Spinal cord (tissue), 10 donors: ENCODE results near the gene C11orf58. TPM values are rescaled to one million over a fixed set of nuclear protein-coding genes. Genes with fewer than 3 reads are reported as not detected.

ENCODE experiments used
- DNase-seq, 6 donors: peaks; one replicate each; pipeline versions ENCODE4 v3.0.0 to v3.0.0-alpha.2; 2013 to 2015; ENCODE audit warnings: low spot score in 6 of 6, low read depth in 4 of 6
- H3K27ac ChIP-seq: one replicate; pipeline ENCODE4 v1.5.1; 2013; ENCODE audit warnings: low read depth, low read length, control low read depth
- H3K27me3 ChIP-seq: one replicate; pipeline ENCODE4 v1.6.1; 2013; ENCODE audit warnings: low read length; ENCODE audit not compliant: control insufficient read depth, insufficient read depth
- H3K36me3 ChIP-seq: one replicate; pipeline ENCODE4 v1.6.1; 2013; ENCODE audit warnings: low read length; ENCODE audit not compliant: control insufficient read depth, insufficient read depth
- H3K4me1 ChIP-seq: one replicate; pipeline ENCODE4 v1.6.1; 2013; ENCODE audit warnings: low read length; ENCODE audit not compliant: control insufficient read depth, insufficient read depth
- H3K4me3 ChIP-seq: one replicate; pipeline ENCODE4 v1.5.1; 2013; ENCODE audit warnings: low read depth, low read length, control low read depth
- H3K9me3 ChIP-seq: one replicate; pipeline ENCODE4 v1.6.1; 2013; ENCODE audit warnings: low read length; ENCODE audit not compliant: control insufficient read depth, insufficient read depth
- WGBS: methylation state at CpG from one replicate; pipeline ENCODE4 v1.1.5; 2013; ENCODE audit warnings: missing lambda C conversion rate; ENCODE audit not compliant: insufficient coverage; 5-methylcytosine and 5-hydroxymethylcytosine counted together
- polyA plus RNA-seq, 2 donors: library from polyadenylated mRNA; unstranded; fragments of 120-200 nt; gene quantifications; one replicate each; pipeline ENCODE4 v1.2.1, GENCODE V29; 2013; ENCODE audit not compliant: insufficient read length in 2 of 2
- total RNA-seq, 2 donors: library from RNA; depleted of rRNA in 1 of 2; stranded (reverse); fragments of 120-200 nt in 1 of 2; fragments of >200 nt in 1 of 2; gene quantifications; one replicate each; pipeline versions ENCODE4 v1.2.3 to v1.2.4, GENCODE V29; 2013 to 2014
- donor health status: healthy.

Gene C11orf58
- total and polyA plus RNA-seq, 4 donors = 183 to 266 (median 230) TPM

- Histone ChIP-seq H3K4me1 (no peaks in the 10 kb centered on the region), H3K27me3 (no peaks in the 10 kb centered on the region), H3K27ac (no peak overlapping the region), H3K36me3 (no peaks in the 10 kb centered on the region), H3K9me3 (no peaks in the 10 kb centered on the region), H3K4me3 (no peak overlapping the region)
- WGBS = 100% methylated on average over 1 of the region's 1 CpG
- DNase-seq = no peak
Observed at GRCh38 chr11:16763746-16764145, 25.3 kb downstream of the C11orf58 start.

- Histone ChIP-seq H3K27ac (no peak overlapping the region), H3K4me1 (no peaks in the 10 kb centered on the region), H3K36me3 (no peaks in the 10 kb centered on the region), H3K27me3 (no peaks in the 10 kb centered on the region), H3K4me3 (no peak overlapping the region), H3K9me3 (no peaks in the 10 kb centered on the region)
- no peak for DNase-seq
- 94% methylated on average over 7 of the region's 8 CpGs for WGBS
Observed at GRCh38 chr11:16764888-16765287, 26.4 kb downstream of the C11orf58 start.

GRCh38 chr11:16767137-16767536 is 28.7 kb downstream of the C11orf58 start:
- no peaks in the 10 kb centered on the region for H3K4me1 ChIP-seq
- no peaks in the 10 kb centered on the region for H3K27me3 ChIP-seq
- no peak for DNase-seq
- H3K9me3 ChIP-seq = no peaks in the 10 kb centered on the region
- WGBS = 91% methylated on average over 4 of the region's 4 CpGs
- no peaks in the 10 kb centered on the region for H3K36me3 ChIP-seq
- no peak overlapping the region for H3K27ac ChIP-seq
- no peak overlapping the region for H3K4me3 ChIP-seq

DNA sequence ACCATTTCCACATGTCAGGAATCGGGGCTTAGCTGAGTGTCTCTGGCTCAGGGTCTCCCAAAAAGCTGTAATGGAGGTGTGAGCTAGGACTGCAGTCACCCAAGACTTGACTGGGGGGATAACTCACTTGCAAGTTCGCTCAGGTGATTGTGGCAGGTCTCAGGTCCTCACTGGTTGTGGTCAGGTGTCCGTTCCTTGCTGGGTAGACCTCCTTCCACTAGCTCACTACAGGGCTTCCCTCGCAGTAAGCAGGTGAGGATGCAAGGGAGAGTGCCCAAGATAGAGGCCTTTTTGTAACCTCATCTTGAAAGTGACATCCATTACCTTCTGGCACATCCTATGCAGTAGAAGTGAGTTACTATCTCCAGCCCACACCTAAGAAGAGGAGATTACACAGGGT is 29.5 kb downstream of the C11orf58 start:
- WGBS = 86% methylated on average over 1 of the region's 4 CpGs

DNA sequence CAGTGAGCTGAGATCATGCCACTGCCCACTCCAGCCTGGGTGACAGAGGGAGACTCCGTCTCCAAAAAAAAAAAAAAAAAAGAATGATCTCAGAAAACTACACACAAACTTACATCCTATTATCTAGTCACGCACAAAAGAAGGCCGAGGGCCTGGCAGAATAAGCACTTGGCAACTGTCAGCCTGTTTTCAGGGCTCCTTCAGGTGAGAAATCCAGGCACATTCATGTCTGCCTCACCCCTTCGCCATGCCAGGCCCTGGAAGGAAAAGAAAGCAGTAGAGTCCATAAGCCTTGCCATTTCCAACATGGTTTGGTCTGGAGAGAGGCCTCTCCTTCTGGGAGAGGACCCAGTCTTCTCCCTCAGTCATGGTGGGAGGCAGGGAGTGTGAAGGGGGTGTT is 30.9 kb downstream of the C11orf58 start:
- Histone ChIP-seq H3K4me1 (peaks cover 4% of the 10 kb centered on the region), H3K27me3 (no peaks in the 10 kb centered on the region), H3K36me3 (no peaks in the 10 kb centered on the region), H3K4me3 (no peak overlapping the region), H3K9me3 (no peaks in the 10 kb centered on the region), H3K27ac (no peak overlapping the region)
- no peak for DNase-seq
- 89% methylated on average over 2 of the region's 4 CpGs for WGBS

More for the DNA sequence above, 29.5 kb downstream of the C11orf58 start:
- Histone ChIP-seq H3K4me1 (no peaks in the 10 kb centered on the region), H3K27me3 (no peaks in the 10 kb centered on the region), H3K27ac (no peak overlapping the region), H3K9me3 (no peaks in the 10 kb centered on the region), H3K36me3 (no peaks in the 10 kb centered on the region), H3K4me3 (no peak overlapping the region)
- DNase-seq = no peak

- Histone ChIP-seq H3K4me3 (no peak overlapping the region), H3K36me3 (no peaks in the 10 kb centered on the region), H3K4me1 (peaks cover 8% of the 10 kb centered on the region), H3K9me3 (no peaks in the 10 kb centered on the region), H3K27ac (no peak overlapping the region), H3K27me3 (no peaks in the 10 kb centered on the region)
- 79% methylated on average over 9 of the region's 11 CpGs for WGBS
- DNase-seq = no peak
Observed at GRCh38 chr11:16770016-16770415, 31.6 kb downstream of the C11orf58 start.

DNA sequence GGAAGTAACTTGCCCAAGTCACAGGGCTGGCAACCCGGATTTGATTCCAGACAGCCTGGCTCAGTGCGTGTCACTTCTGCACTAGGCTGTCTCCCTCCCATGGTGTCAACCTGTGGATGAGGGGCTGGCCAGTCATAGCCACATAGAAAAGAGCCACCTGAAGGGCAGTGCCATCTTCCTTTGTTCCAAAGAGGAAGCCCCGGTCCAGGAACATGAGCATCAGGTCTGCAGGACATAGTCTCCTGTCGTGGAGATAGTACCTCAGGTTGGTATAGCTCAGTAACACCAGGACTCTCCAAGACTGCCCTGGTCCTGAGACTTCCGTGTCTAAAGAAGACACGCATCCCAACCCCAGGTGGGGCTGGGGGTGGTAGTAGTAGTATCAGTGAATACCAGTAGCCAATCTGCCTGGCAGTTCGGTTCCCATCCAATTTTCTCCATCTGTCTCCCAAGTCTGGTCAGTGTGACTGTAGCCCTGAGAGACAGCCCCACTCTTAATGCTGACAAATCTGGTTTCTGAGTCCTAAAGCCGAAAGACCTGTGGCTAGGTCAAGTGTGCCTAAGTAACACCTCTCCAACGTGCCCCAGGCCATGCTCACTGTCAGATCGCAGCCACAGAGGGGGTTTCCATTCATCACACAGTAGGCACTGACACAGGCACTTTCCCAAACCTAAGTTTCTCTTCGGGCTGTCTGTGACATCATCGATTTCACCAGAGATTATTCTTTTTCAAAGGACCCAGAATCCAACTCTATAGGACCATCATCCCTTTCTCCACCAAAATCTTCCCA is 33.1 kb downstream of the C11orf58 start:
- H3K36me3 ChIP-seq = no peaks in the 10 kb centered on the region
- H3K4me1 ChIP-seq = peaks cover 16% of the 10 kb centered on the region
- H3K27me3 ChIP-seq = no peaks in the 10 kb centered on the region
- no peaks in the 10 kb centered on the region for H3K9me3 ChIP-seq
- no peak overlapping the region for H3K27ac ChIP-seq
- H3K4me3 ChIP-seq = no peak overlapping the region
- 92% methylated on average over 12 of the region's 12 CpGs for WGBS
- DNase-seq = no peak

GRCh38 chr11:16772141-16772512 is 33.7 kb downstream of the C11orf58 start:
- H3K27me3 ChIP-seq = no peaks in the 10 kb centered on the region
- no peak for DNase-seq
- WGBS = 93% methylated on average over 2 of the region's 2 CpGs

DNA sequence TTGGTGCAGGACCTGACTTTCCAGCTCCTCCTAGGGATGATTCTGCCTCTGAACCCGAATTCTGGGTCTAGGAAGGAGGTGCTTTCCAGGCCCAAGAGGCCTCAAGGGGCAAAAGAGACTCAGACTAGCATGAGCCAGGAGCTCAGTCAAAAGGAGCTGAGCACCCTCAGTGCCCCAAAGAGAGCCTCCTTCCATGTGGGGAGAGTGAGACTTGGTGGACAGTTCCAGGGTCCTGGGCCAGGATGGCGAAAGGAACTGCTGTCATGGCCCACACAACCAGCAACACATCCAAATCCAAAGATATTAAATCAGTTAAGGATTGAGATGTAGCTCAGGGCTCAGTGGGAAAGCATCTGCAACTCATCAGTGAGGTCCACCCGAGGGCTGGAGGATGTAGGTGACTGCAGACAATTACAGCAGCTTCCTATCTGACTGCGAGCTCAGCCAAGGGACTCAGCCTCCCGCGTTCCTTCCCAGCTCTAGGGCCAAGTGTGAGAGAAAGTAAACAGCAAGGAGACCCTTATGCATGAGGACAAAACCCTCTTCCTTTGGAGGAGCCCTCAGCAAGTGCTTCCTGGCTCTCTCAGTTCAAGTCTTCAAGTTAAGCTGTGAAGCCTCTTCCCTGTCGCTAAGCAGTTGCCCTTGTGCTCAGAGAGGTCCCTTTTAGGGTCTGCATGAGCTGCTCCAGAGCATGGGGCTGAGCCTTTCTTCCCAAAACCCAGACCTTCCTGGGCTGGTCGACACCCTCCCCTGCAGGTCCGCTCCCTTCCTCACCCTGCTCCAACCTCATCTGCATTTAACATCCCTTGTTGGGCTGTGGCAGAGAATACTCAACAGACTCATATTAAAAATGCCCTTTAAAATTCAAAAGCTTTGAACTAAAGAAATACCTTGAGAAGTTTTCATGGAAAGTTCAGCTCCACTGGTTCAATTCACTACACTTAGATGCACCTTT is 35.8 kb downstream of the C11orf58 start:
- no peak for DNase-seq
- Histone ChIP-seq H3K27me3 (no peaks in the 10 kb centered on the region), H3K9me3 (no peaks in the 10 kb centered on the region), H3K4me3 (no peak overlapping the region), H3K27ac (no peak overlapping the region), H3K36me3 (peaks cover 11% of the 10 kb centered on the region), H3K4me1 (peaks cover 22% of the 10 kb centered on the region)
- 64% methylated on average over 8 of the region's 9 CpGs for WGBS

More at GRCh38 chr11:16772141-16772512, 33.7 kb downstream of the C11orf58 start:
- Histone ChIP-seq H3K27ac (no peak overlapping the region), H3K4me3 (no peak overlapping the region), H3K4me1 (peaks cover 22% of the 10 kb centered on the region), H3K36me3 (no peaks in the 10 kb centered on the region), H3K9me3 (no peaks in the 10 kb centered on the region)
